Measurements from ENCODE around the gene EHBP1.
"Not testable (repeated sequence)": the region's sequence is repeated elsewhere in the genome, so short reads cannot be mapped to it uniquely, and the experiment has no call there.

Gene EHBP1

GRCh38 chr2:62741954-62742722 lies 36.6 kb downstream of the EHBP1 start:
- no peak for DNase-seq (ENCODE audit: low spot score)
- Histone ChIP-seq H3K4me3 (no peak overlapping the region), H3K27ac (no peak overlapping the region)
- TF ChIP-seq CTCF (IDR thresholded peaks at IDR 0.05) = no peak

GRCh38 chr2:62743506-62743905 lies 38.0 kb downstream of the EHBP1 start:
- Histone ChIP-seq H3K4me3 (no peak overlapping the region), H3K27ac (no peak overlapping the region)
- DNase-seq (ENCODE audit: low spot score) = no peak
- no peak for TF ChIP-seq CTCF (IDR thresholded peaks at IDR 0.05)

- H3K4me3 ChIP-seq = no peak overlapping the region
- no peak overlapping the region for H3K27ac ChIP-seq
- no peak for DNase-seq (ENCODE audit: low spot score)
- TF ChIP-seq CTCF (IDR thresholded peaks at IDR 0.05) = no peak
Measured at GRCh38 chr2:62744603-62745002, 39.1 kb downstream of the EHBP1 start.

- Histone ChIP-seq H3K4me3 (no peak overlapping the region), H3K27ac (no peak overlapping the region)
- DNase-seq (ENCODE audit: low spot score) = no peak
- no peak for TF ChIP-seq CTCF (IDR thresholded peaks at IDR 0.05)
Measured at GRCh38 chr2:62745891-62746481, 40.5 kb downstream of the EHBP1 start.

GRCh38 chr2:62747169-62747568 lies 41.7 kb downstream of the EHBP1 start:
- no peak overlapping the region for H3K27ac ChIP-seq

GRCh38 chr2:62747876-62748275 lies 42.4 kb downstream of the EHBP1 start:
- DNase-seq (ENCODE audit: low spot score) = no peak
- TF ChIP-seq CTCF (IDR thresholded peaks at IDR 0.05) = no peak
- Histone ChIP-seq H3K4me3 (no peak overlapping the region), H3K27ac (no peak overlapping the region)

More at GRCh38 chr2:62747169-62747568, 41.7 kb downstream of the EHBP1 start:
- H3K4me3 ChIP-seq = no peak overlapping the region
- no peak for DNase-seq (ENCODE audit: low spot score)
- no peak for TF ChIP-seq CTCF (IDR thresholded peaks at IDR 0.05)

- not testable (repeated sequence) for DNase-seq (ENCODE audit: low spot score); H3K4me3 ChIP-seq; H3K27ac ChIP-seq
Measured at GRCh38 chr2:62749111-62749510, 43.6 kb downstream of the EHBP1 start.

All from coronary artery (tissue), 2 donors.